GM19023 (cell line): ENCODE results near the gene BBLN.

Source experiments
- ATAC-seq: cut with Tn5 transposase; IDR thresholded peaks from one replicate; pipeline ENCODE4 v1.9.1; 2021; ENCODE audit warnings: mild to moderate bottlenecking, moderate library complexity; ENCODE audit not compliant: unreplicated experiment

Gene BBLN

GRCh38 chr9:128144239-128145181 is 15.6 kb upstream of the BBLN start:
- no peak for ATAC-seq

GRCh38 chr9:128145536-128145935 is 14.5 kb upstream of the BBLN start:
- ATAC-seq: no peak

GRCh38 chr9:128145951-128146351 is 14.1 kb upstream of the BBLN start:
- no peak for ATAC-seq

- ATAC-seq: no peak
Measured at GRCh38 chr9:128146591-128147120, 13.4 kb upstream of the BBLN start.

GRCh38 chr9:128148509-128149000 is 11.5 kb upstream of the BBLN start:
- ATAC-seq: no peak

- no peak for ATAC-seq
Measured at GRCh38 chr9:128149001-128149701, 10.9 kb upstream of the BBLN start, which contains the start of gene LCN2. LCN2 (plus strand) TSS chr9:128149453; CDS start chr9:128149526, 73 bp downstream.

- no peak for ATAC-seq
Measured at GRCh38 chr9:128149951-128150593, 10.0 kb upstream of the BBLN start.

- ATAC-seq: no peak
Measured at GRCh38 chr9:128150594-128151308, 9.3 kb upstream of the BBLN start.

- no peak for ATAC-seq
Measured at GRCh38 chr9:128151309-128152132, 8.5 kb upstream of the BBLN start.

GRCh38 chr9:128152133-128153059 is 7.7 kb upstream of the BBLN start:
- no peak for ATAC-seq

GRCh38 chr9:128153060-128153946 is 6.8 kb upstream of the BBLN start:
- no peak for ATAC-seq

- no peak for ATAC-seq
Measured at GRCh38 chr9:128153947-128154695, 5.9 kb upstream of the BBLN start.

- no peak for ATAC-seq
Measured at GRCh38 chr9:128155736-128156500, 4.1 kb upstream of the BBLN start.

GRCh38 chr9:128159522-128159783 is 612 bp upstream of the BBLN start:
- no peak for ATAC-seq

GRCh38 chr9:128160603-128160987 is 530 bp downstream of the BBLN start:
- peak; percentile 2 for ATAC-seq

- ATAC-seq: no peak
Measured at GRCh38 chr9:128161215-128161902, 1.3 kb downstream of the BBLN start.
